ENCODE measurements around the gene ADCY5. TPM values are rescaled to one million over a fixed set of nuclear protein-coding genes. Genes with fewer than 3 reads are reported as not detected.

Gene ADCY5
- total RNA-seq, 1 experiment from 2014 or later, result 1.4 TPM

DNA sequence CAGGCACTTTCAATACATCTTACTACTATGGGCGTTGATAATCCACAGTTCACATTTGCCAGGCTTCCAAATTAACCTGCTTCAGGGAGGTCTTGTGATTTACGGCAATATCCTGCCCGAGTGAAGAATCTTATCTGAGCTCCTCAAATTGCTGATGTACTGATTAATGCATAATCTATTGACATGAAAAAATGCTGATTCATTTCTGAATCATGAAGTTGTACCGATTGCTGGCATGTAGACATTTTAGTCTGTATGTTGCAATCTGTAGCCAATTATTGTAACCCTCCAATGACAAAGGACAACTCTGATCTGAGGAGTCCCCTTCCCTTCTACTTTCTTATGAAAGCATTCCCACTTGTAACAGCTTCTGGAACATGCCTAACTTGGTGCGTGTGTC, 150.0 kb downstream of the ADCY5 start:
- POLR2A ChIA-PET, result no interaction called here
- TF ChIP-seq TCF7L2 (IDR thresholded peaks at IDR 0.05; ENCODE audit: low read depth, low read length) (no peak), POLR2AphosphoS5 (IDR thresholded peaks at IDR 0.05; ENCODE audit: low read depth, low read length) (no peak), SIN3A (IDR thresholded peaks at IDR 0.05; ENCODE audit: borderline replicate concordance, insufficient read depth, low read depth, low read length) (no peak)
- TF ChIP-seq, protein P1, sequence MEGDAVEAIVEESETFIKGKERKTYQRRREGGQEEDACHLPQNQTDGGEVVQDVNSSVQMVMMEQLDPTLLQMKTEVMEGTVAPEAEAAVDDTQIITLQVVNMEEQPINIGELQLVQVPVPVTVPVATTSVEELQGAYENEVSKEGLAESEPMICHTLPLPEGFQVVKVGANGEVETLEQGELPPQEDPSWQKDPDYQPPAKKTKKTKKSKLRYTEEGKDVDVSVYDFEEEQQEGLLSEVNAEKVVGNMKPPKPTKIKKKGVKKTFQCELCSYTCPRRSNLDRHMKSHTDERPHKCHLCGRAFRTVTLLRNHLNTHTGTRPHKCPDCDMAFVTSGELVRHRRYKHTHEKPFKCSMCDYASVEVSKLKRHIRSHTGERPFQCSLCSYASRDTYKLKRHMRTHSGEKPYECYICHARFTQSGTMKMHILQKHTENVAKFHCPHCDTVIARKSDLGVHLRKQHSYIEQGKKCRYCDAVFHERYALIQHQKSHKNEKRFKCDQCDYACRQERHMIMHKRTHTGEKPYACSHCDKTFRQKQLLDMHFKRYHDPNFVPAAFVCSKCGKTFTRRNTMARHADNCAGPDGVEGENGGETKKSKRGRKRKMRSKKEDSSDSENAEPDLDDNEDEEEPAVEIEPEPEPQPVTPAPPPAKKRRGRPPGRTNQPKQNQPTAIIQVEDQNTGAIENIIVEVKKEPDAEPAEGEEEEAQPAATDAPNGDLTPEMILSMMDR (IDR thresholded peaks at IDR 0.05), result no peak
- TF ChIP-seq, protein P2, sequence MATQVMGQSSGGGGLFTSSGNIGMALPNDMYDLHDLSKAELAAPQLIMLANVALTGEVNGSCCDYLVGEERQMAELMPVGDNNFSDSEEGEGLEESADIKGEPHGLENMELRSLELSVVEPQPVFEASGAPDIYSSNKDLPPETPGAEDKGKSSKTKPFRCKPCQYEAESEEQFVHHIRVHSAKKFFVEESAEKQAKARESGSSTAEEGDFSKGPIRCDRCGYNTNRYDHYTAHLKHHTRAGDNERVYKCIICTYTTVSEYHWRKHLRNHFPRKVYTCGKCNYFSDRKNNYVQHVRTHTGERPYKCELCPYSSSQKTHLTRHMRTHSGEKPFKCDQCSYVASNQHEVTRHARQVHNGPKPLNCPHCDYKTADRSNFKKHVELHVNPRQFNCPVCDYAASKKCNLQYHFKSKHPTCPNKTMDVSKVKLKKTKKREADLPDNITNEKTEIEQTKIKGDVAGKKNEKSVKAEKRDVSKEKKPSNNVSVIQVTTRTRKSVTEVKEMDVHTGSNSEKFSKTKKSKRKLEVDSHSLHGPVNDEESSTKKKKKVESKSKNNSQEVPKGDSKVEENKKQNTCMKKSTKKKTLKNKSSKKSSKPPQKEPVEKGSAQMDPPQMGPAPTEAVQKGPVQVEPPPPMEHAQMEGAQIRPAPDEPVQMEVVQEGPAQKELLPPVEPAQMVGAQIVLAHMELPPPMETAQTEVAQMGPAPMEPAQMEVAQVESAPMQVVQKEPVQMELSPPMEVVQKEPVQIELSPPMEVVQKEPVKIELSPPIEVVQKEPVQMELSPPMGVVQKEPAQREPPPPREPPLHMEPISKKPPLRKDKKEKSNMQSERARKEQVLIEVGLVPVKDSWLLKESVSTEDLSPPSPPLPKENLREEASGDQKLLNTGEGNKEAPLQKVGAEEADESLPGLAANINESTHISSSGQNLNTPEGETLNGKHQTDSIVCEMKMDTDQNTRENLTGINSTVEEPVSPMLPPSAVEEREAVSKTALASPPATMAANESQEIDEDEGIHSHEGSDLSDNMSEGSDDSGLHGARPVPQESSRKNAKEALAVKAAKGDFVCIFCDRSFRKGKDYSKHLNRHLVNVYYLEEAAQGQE (IDR thresholded peaks at IDR 0.05; ENCODE audit: insufficient read depth in 1 of 2, low read depth in 2 of 2, low read length in 1 of 2), result no peak
- CTCF ChIA-PET, result interaction anchor here (0.8 kb wide), 1 partner anchor 8 kb away, joined by 3 read pairs; no protein-coding TSS in a partner anchor

DNA sequence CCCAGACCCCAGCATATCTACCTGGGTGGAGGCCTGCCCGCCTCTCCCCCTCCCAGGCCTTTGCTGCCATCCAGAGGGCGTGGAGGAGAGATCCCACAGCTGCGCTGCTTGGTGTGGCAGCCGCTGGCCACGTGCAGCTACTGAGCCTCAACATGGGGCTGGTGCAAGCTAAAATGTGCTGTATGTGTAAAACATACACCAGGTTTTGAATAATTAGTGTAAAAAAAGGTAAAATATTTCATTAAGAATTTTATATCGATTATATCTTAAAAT, 151.3 kb downstream of the ADCY5 start:
- H3K4me3 ChIP-seq (ENCODE audit: low read depth in 2 of 2, low read length in 2 of 2), result no peak overlapping the region
- DNase-seq (ENCODE audit: low read depth, low spot score), result no peak
- H3K27me3 ChIP-seq (ENCODE audit: control insufficient read depth, insufficient read depth, low read length), result peaks cover 4% of the 10 kb centered on the region; the same call in 1 of the 2 replicates
- no peaks in the 10 kb centered on the region for H3K4me1 ChIP-seq (ENCODE audit: control insufficient read depth, insufficient read depth, low read length)
- TF ChIP-seq, protein P2 (IDR thresholded peaks at IDR 0.05; ENCODE audit: insufficient read depth in 1 of 2, low read depth in 2 of 2, low read length in 1 of 2), result no peak
- TF ChIP-seq TCF7L2 (IDR thresholded peaks at IDR 0.05; ENCODE audit: low read depth, low read length), result no peak
- TF ChIP-seq, protein P1 (IDR thresholded peaks at IDR 0.05), result no peak; the same call in 1 of the 2 replicates
- TF ChIP-seq POLR2AphosphoS5 (IDR thresholded peaks at IDR 0.05; ENCODE audit: low read depth, low read length), result no peak
- no peak for TF ChIP-seq SIN3A (IDR thresholded peaks at IDR 0.05; ENCODE audit: borderline replicate concordance, insufficient read depth, low read depth, low read length)
- ATAC-seq, result peak; percentile 67; the same call in 1 of the 2 replicates
- in situ Hi-C loops (cut with HindIII; ENCODE audit: low pct_unique_long_range_greater_than_20kb, low sequenced_read_pairs) (no loop called here), intact Hi-C loops (cut with micrococcal nuclease; ENCODE audit: unreplicated experiment) (no loop called here)
- POLR2A ChIA-PET, result no interaction called here
- no peaks in the 10 kb centered on the region for H3K36me3 ChIP-seq (ENCODE audit: control insufficient read depth, insufficient read depth, low read length)
- CTCF ChIA-PET, result no interaction called here
- H3K9me3 ChIP-seq (ENCODE audit: control insufficient read depth, insufficient read depth, low read depth, low read length), result no peaks in the 10 kb centered on the region
- H3K27ac ChIP-seq (ENCODE audit: low read length), result no peak overlapping the region
- no TSS peak for BruUV-seq (replicated peaks)

More for the DNA sequence above, 150.0 kb downstream of the ADCY5 start:
- no peaks in the 10 kb centered on the region for H3K4me1 ChIP-seq (ENCODE audit: control insufficient read depth, insufficient read depth, low read length)
- no peak overlapping the region for H3K27ac ChIP-seq (ENCODE audit: low read length)
- intact Hi-C loops (cut with micrococcal nuclease; ENCODE audit: unreplicated experiment) (no loop called here), in situ Hi-C loops (cut with HindIII; ENCODE audit: low pct_unique_long_range_greater_than_20kb, low sequenced_read_pairs) (no loop called here)
- H3K27me3 ChIP-seq (ENCODE audit: control insufficient read depth, insufficient read depth, low read length), result no peaks in the 10 kb centered on the region; the same call in 1 of the 2 replicates
- H3K9me3 ChIP-seq (ENCODE audit: control insufficient read depth, insufficient read depth, low read depth, low read length), result no peaks in the 10 kb centered on the region
- ATAC-seq (no peak), DNase-seq (ENCODE audit: low read depth, low spot score) (no peak)
- H3K36me3 ChIP-seq (ENCODE audit: control insufficient read depth, insufficient read depth, low read length), result no peaks in the 10 kb centered on the region
- BruUV-seq (replicated peaks), result no TSS peak
- H3K4me3 ChIP-seq (ENCODE audit: low read depth in 2 of 2, low read length in 2 of 2), result no peak overlapping the region

Measured in Panc1 (cell line).